Motor neuron (in vitro differentiated cells): Measurements from ENCODE around the gene NHEJ1. TPM values are rescaled to one million over a fixed set of nuclear protein-coding genes. Genes with fewer than 3 reads are reported as not detected.

Experiments used
- ATAC-seq, 8 experiments: fragments of 200-7000 bp; cut with Tn5 transposase; replicated peaks in 6 of 8; 2 replicates each; pipeline ENCODE4 v1.8.0; 2021; ENCODE audit warnings: mild to moderate bottlenecking in 8 of 8, moderate library complexity in 8 of 8
- H3K27ac ChIP-seq, 2 donors: fragments of 250-450 bp; sonication (Bioruptor Pico); 2 replicates each; pipeline ENCODE4 v1.9.0; 2021; ENCODE audit warnings: antibody characterized with exemption in 2 of 2, mild to moderate bottlenecking in 2 of 2, moderate library complexity in 1 of 2
- H3K4me1 ChIP-seq, 2 donors: fragments of 250-450 bp; sonication (Bioruptor Pico); replicated peaks in 1 of 2; 2 replicates each; pipeline ENCODE4 v1.6.1; 2021; ENCODE audit warnings: antibody characterized with exemption in 2 of 2, mild to moderate bottlenecking in 2 of 2, moderate library complexity in 1 of 2
- H3K4me3 ChIP-seq, 5 donors: fragments of 250-450 bp; sonication (Bioruptor Pico); 2 replicates each; pipeline ENCODE4 v1.9.0; 2021; ENCODE audit warnings: antibody characterized with exemption in 5 of 5, mild to moderate bottlenecking in 5 of 5, moderate library complexity in 4 of 5
- WGBS, 10 experiments: fragments of 450-650 bp; shearing (Covaris generic); methylation state at CpG; one replicate each; pipeline ENCODE4 v1.0.0; 2022; 5-methylcytosine and 5-hydroxymethylcytosine counted together
- in situ Hi-C, 9 experiments: fragments of 400-800 bp; cut with MboI; loops; one replicate each; pipeline ENCODE4 v1.15.0; 2021; ENCODE audit warnings: low sequenced_read_pairs in 9 of 9, low pct_unique_long_range_greater_than_20kb in 2 of 9; ENCODE audit not compliant: unreplicated experiment in 9 of 9
- total RNA-seq, 8 experiments: library from RNA; unstranded; fragments of 300-600 nt; gene quantifications; 2 replicates each; pipeline versions ENCODE4 v1.2.3 to v1.2.4, GENCODE V29; 2022

Gene NHEJ1
- total RNA-seq, 8 experiments from 2014 or later, result 7.3 to 55.7 (median 15.5) TPM

GRCh38 chr2:219149667-219150066 lies 10.9 kb downstream of the NHEJ1 start:
- in situ Hi-C loops, result loop anchor here in 3 of 9 experiments (10.0 to 25.0 kb wide), 4 partner anchors 87 to 137 kb away; partner anchors contain the start of gene IHH (in 1 of the 3)
- Histone ChIP-seq H3K4me1 (no peaks in the 10 kb centered on the region), H3K4me3 (no peak overlapping the region), H3K27ac (no peak overlapping the region)
- 0 to 67% (median 57%) methylated on average over 1 of the region's 1 CpG; no CpG with 5 or more reads in 3 of the 10 experiments for WGBS, 10 experiments
- peak in 2 of 8 experiments; percentile 27 to 79 for ATAC-seq

GRCh38 chr2:219142329-219142728 lies 18.3 kb downstream of the NHEJ1 start:
- H3K4me1 ChIP-seq, result no peaks in the 10 kb centered on the region
- no peak overlapping the region for H3K4me3 ChIP-seq
- 45 to 100% (median 92%) methylated on average over 1 to 2 of the region's 6 CpGs; no CpG with 5 or more reads in 5 of the 10 experiments for WGBS, 10 experiments
- peak in 3 of 8 experiments; percentile 96 to 99 (median 97) for ATAC-seq
- in situ Hi-C loops, result loop anchor here in 1 of 9 experiments (25.0 kb wide), 1 partner anchor 130 kb away; no protein-coding TSS in a partner anchor
- no peak overlapping the region for H3K27ac ChIP-seq

GRCh38 chr2:219140722-219141121 lies 19.9 kb downstream of the NHEJ1 start:
- H3K27ac ChIP-seq, result no peak overlapping the region
- H3K4me3 ChIP-seq, result no peak overlapping the region
- in situ Hi-C loops, result loop anchor here in 1 of 9 experiments (25.0 kb wide), 1 partner anchor 128 kb away; no protein-coding TSS in a partner anchor
- H3K4me1 ChIP-seq, result no peaks in the 10 kb centered on the region
- no peak for ATAC-seq
- 85 to 100% (median 96%) methylated on average over 1 to 3 of the region's 3 CpGs; no CpG with 5 or more reads in 2 of the 10 experiments for WGBS, 10 experiments

- no peak overlapping the region for H3K4me3 ChIP-seq
- 69 to 100% (median 91%) methylated on average over 2 to 4 of the region's 4 CpGs; no CpG with 5 or more reads in 1 of the 10 experiments for WGBS, 10 experiments
- ATAC-seq, result no peak
- H3K4me1 ChIP-seq, result no peaks in the 10 kb centered on the region
- no peak overlapping the region for H3K27ac ChIP-seq
- in situ Hi-C loops, result loop anchor here in 1 of 9 experiments (25.0 kb wide), 1 partner anchor 122 kb away; no protein-coding TSS in a partner anchor
Measured at GRCh38 chr2:219133976-219134375, 26.6 kb downstream of the NHEJ1 start.

- 71 to 100% (median 91%) methylated on average over 1 to 4 of the region's 4 CpGs; no CpG with 5 or more reads in 1 of the 10 experiments for WGBS, 10 experiments
- ATAC-seq, result no peak
- in situ Hi-C loops, result loop anchor here in 1 of 9 experiments (25.0 kb wide), 1 partner anchor 119 kb away; no protein-coding TSS in a partner anchor
Measured at GRCh38 chr2:219131744-219132143, 28.9 kb downstream of the NHEJ1 start.

GRCh38 chr2:219131327-219131726 lies 29.3 kb downstream of the NHEJ1 start:
- ATAC-seq, result peak in 1 of 8 experiments; percentile 23
- Histone ChIP-seq H3K27ac (no peak overlapping the region), H3K4me3 (no peak overlapping the region), H3K4me1 (no peaks in the 10 kb centered on the region)
- WGBS, 10 experiments, result 50 to 100% (median 66%) methylated on average over 1 to 3 of the region's 3 CpGs; no CpG with 5 or more reads in 1 of the 10 experiments
- in situ Hi-C loops, result loop anchor here in 1 of 9 experiments (25.0 kb wide), 1 partner anchor 119 kb away; no protein-coding TSS in a partner anchor

More at GRCh38 chr2:219131744-219132143, 28.9 kb downstream of the NHEJ1 start:
- no peak overlapping the region for H3K4me3 ChIP-seq
- H3K4me1 ChIP-seq, result no peaks in the 10 kb centered on the region
- H3K27ac ChIP-seq, result no peak overlapping the region

- Histone ChIP-seq H3K4me3 (no peak overlapping the region), H3K27ac (no peak overlapping the region), H3K4me1 (no peaks in the 10 kb centered on the region)
- in situ Hi-C loops, result loop anchor here in 1 of 9 experiments (25.0 kb wide), 1 partner anchor 117 kb away; no protein-coding TSS in a partner anchor
- 80 to 100% (median 95%) methylated on average over 1 to 15 of the region's 16 CpGs for WGBS, 10 experiments
- no peak for ATAC-seq
Measured at GRCh38 chr2:219129589-219129988, 31.0 kb downstream of the NHEJ1 start.

GRCh38 chr2:219128396-219128795 lies 32.2 kb downstream of the NHEJ1 start:
- Histone ChIP-seq H3K4me1 (no peaks in the 10 kb centered on the region), H3K4me3 (no peak overlapping the region), H3K27ac (no peak overlapping the region)
- no peak for ATAC-seq
- WGBS, 10 experiments, result 60 to 92% (median 77%) methylated on average over 2 to 5 of the region's 7 CpGs; no CpG with 5 or more reads in 2 of the 10 experiments
- in situ Hi-C loops, result loop anchor here in 1 of 9 experiments (25.0 kb wide), 1 partner anchor 116 kb away; no protein-coding TSS in a partner anchor

GRCh38 chr2:219127037-219127635 lies 33.5 kb downstream of the NHEJ1 start:
- in situ Hi-C loops, result loop anchor here in 1 of 9 experiments (25.0 kb wide), 1 partner anchor 115 kb away; no protein-coding TSS in a partner anchor
- no peak for ATAC-seq
- no peak overlapping the region for H3K4me3 ChIP-seq
- H3K4me1 ChIP-seq, result no peaks in the 10 kb centered on the region
- H3K27ac ChIP-seq, result no peak overlapping the region
- WGBS, 10 experiments, result 0 to 70% (median 40%) methylated on average over 1 to 2 of the region's 2 CpGs; no CpG with 5 or more reads in 3 of the 10 experiments

GRCh38 chr2:219126555-219126954 lies 34.1 kb downstream of the NHEJ1 start:
- H3K4me1 ChIP-seq, result no peaks in the 10 kb centered on the region
- WGBS, 10 experiments, result 20 to 100% (median 96%) methylated on average over 1 to 3 of the region's 3 CpGs; no CpG with 5 or more reads in 2 of the 10 experiments
- no peak overlapping the region for H3K4me3 ChIP-seq
- peak in 1 of 8 experiments; percentile 46 for ATAC-seq
- H3K27ac ChIP-seq, result no peak overlapping the region
- in situ Hi-C loops, result loop anchor here in 1 of 9 experiments (25.0 kb wide), 1 partner anchor 114 kb away; no protein-coding TSS in a partner anchor

- Histone ChIP-seq H3K4me3 (no peak overlapping the region), H3K27ac (no peak overlapping the region), H3K4me1 (no peaks in the 10 kb centered on the region)
- ATAC-seq, result no peak
- WGBS, 10 experiments, result 0 to 100% (median 100%) methylated on average over 1 of the region's 1 CpG; no CpG with 5 or more reads in 1 of the 10 experiments
- in situ Hi-C loops, result loop anchor here in 1 of 9 experiments (25.0 kb wide), 1 partner anchor 114 kb away; no protein-coding TSS in a partner anchor
Measured at GRCh38 chr2:219125886-219126270, 34.7 kb downstream of the NHEJ1 start.

GRCh38 chr2:219125225-219125885 lies 35.3 kb downstream of the NHEJ1 start:
- in situ Hi-C loops, result loop anchor here in 1 of 9 experiments (25.0 kb wide), 1 partner anchor 113 kb away; no protein-coding TSS in a partner anchor
- Histone ChIP-seq H3K27ac (no peak overlapping the region), H3K4me3 (no peak overlapping the region), H3K4me1 (no peaks in the 10 kb centered on the region)
- ATAC-seq, result peak in 2 of 8 experiments; percentile 15 to 43
- 43 to 94% (median 81%) methylated on average over 1 to 8 of the region's 10 CpGs for WGBS, 10 experiments
